GM20000 (cell line): ENCODE data around the gene GDF7.

ENCODE experiments used
- DNase-seq: peaks from one replicate; pipeline ENCODE4 v3.0.0; 2012; ENCODE audit warnings: low spot score
- TF ChIP-seq, protein P1 (sequence below): IDR thresholded peaks from 2 replicates; pipeline ENCODE4 v1.5.1; 2012; ENCODE audit warnings: mild to moderate bottlenecking, control low read depth; ENCODE audit errors: extremely low read depth, missing control alignments

GDF7 gene

DNA sequence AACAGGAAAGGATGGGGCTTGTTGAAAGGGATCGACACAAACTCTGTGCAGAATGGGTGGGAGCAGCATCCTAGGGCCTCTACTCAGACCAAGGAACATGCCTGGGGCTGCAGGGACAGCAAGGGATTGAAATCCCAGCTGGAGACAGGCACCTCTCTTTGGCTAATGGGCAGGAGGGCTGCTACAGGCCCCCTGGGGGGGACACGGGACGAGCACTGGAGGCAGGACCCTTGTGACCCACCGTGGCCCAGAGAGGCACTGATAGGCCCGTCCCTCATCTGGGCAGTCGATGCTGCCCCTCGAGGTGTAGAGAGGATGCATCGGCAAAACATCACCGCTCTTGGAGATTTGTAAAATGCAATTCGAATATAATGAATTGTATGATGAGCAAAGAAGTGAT lies 21.2 kb upstream of the GDF7 start:
- no peak for DNase-seq
- TF ChIP-seq, protein P1, sequence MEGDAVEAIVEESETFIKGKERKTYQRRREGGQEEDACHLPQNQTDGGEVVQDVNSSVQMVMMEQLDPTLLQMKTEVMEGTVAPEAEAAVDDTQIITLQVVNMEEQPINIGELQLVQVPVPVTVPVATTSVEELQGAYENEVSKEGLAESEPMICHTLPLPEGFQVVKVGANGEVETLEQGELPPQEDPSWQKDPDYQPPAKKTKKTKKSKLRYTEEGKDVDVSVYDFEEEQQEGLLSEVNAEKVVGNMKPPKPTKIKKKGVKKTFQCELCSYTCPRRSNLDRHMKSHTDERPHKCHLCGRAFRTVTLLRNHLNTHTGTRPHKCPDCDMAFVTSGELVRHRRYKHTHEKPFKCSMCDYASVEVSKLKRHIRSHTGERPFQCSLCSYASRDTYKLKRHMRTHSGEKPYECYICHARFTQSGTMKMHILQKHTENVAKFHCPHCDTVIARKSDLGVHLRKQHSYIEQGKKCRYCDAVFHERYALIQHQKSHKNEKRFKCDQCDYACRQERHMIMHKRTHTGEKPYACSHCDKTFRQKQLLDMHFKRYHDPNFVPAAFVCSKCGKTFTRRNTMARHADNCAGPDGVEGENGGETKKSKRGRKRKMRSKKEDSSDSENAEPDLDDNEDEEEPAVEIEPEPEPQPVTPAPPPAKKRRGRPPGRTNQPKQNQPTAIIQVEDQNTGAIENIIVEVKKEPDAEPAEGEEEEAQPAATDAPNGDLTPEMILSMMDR = no peak

DNA sequence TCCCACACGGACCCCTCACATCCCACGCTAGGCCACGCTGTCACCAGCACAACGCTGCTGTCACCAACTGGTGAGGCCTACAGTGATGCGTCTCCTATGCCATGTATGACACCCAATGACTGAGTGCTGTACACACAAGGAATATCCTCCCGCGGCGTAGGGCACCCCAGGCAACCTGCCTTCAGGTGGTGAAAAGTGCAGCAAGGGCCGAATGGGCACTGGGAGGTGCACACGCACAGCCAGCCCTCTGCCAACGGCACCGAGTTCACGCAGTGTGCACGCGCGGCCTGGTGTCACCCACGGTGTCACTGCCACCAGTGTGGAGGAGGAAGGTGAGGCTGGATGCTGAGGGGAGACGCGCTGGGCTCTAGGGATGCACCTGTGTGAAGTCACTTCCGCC lies 20.5 kb upstream of the GDF7 start:
- TF ChIP-seq, protein P1 = no peak
- DNase-seq = no peak

DNA sequence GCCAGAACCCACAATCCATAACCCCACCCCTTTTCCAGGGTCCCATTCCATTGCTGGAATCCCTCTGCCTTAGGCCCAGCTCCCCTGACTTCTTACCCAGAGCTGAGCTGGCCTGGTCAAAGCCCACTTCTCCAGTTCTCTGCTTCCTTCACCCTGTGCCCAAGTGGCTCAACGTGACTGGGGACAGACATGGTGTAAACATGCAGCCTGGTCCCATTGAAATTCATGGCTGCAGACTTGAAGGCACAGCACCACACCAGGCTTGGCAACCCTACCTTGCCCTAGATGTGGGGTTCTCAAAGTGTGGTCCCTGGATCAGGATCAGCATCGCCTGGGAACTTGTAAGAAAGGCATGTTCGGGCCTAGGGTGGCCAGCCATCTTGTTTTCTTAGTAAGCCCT lies 19.7 kb upstream of the GDF7 start:
- DNase-seq = no peak
- TF ChIP-seq, protein P1 = no peak

DNA sequence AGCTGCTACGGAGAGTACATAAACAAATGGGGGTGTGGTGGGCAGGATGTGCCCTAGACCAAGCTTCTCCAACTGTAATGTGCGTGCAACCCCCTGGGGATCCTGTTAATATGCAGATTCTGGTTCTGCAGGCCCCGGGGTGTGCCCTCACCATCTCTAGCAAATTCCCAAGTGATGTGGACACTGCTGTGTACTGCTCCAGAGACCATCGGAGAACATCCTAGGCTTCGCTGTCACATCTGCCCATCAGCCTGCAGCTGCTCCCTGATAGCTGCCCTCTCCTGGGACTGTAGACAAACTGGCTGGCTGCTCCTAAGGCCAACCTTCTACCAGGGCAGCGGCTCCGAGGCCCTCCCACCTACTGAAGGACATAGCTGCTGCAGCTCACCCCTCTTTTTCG lies 19.2 kb upstream of the GDF7 start:
- DNase-seq = no peak
- TF ChIP-seq, protein P1 = no peak

- DNase-seq = no peak
- TF ChIP-seq, protein P1 = no peak
These were observed 18.7 kb upstream of the GDF7 start for GRCh38 chr2:20648206-20648605.

DNA sequence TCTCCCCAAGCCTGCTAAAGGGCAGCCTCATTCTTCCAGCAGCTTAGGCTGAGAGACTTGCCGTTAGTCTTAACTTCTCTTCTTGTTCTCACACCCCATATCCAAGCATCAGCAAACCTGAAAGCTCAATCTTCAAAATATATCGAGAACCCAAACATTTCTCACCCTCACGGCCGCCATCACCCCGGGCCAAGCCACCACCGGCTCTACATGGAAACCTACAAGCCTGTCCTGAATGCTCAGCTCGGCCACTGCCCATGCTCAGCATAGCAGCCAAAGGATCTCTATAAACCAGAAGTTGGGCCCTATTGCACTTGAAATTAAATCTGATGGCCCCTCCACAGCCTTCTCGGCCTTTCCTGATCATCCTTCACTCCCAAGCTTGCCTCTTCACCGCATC lies 18.1 kb upstream of the GDF7 start:
- TF ChIP-seq, protein P1 = no peak
- no peak for DNase-seq

DNA sequence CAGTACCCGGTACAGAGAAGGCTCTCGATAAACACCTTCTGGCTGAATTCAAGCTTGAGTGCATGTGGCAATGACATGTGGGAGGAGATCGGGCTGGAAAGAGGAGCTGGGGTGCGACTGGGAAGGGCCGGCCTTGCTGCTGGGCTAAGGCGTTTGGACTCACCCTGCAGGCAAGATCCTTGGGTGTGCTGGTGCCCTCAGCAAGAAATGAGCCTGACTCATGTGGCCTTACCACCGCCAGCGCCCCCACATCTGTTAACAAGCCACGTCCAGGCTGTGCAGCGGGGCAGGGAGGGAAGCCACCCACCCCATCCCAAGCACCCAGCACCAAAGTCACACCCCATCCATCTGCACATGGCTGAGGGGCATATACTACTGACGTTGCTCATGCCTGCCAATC lies 17.4 kb upstream of the GDF7 start:
- TF ChIP-seq, protein P1 = no peak
- DNase-seq = no peak
